ENCODE data around the gene ALPK1. TPM values are rescaled to one million over a fixed set of nuclear protein-coding genes. Genes with fewer than 3 reads are reported as not detected.

ALPK1 gene
- polyA plus RNA-seq, 3 donors: 5.3 to 14.2 (median 8.1) TPM

- Mint-ChIP-seq H3K27me3 (ENCODE audit: low read depth in 3 of 3) (peaks cover 0 to 2% (median 0%) of the 10 kb centered on the region in 3 donors), H3K27ac (peak overlapping the region in 2 of 7 donors; percentile 20 to 48), H3K36me3 (peaks cover 28 to 49% of the 10 kb centered on the region in 2 donors), H3K4me3 (no peak overlapping the region), H3K9me3 (no peaks in the 10 kb centered on the region), H3K4me1 (peaks cover 16% of the 10 kb centered on the region)
- H3K9me3 ChIP-seq (replicated peaks in 1 of 2; ENCODE audit: control insufficient read depth in 1 of 2, insufficient read depth in 1 of 2, low read length in 2 of 2): no peaks in the 10 kb centered on the region
- intact Hi-C loops (cut with micrococcal nuclease): no loop called here
- H4K20me1 ChIP-seq (ENCODE audit: insufficient read depth, low read length): peaks cover 5% of the 10 kb centered on the region
- peaks cover 0 to 6% of the 10 kb centered on the region in 2 donors for H3K4me1 ChIP-seq (ENCODE audit: control insufficient read depth in 1 of 2, insufficient read depth in 2 of 2, low read length in 2 of 2)
- 90% methylated on average over 2 of the region's 4 CpGs for whole genome bisulfite sequencing (ENCODE audit: insufficient coverage)
- no peak overlapping the region for H3K9ac ChIP-seq (ENCODE audit: insufficient read depth, low read length, poor library complexity, severe bottlenecking)
- no peak overlapping the region for H3K4me3 ChIP-seq (replicated peaks in 1 of 3; ENCODE audit: low read depth in 2 of 3, low read length in 3 of 3)
- H2AFZ ChIP-seq (ENCODE audit: insufficient read depth, low read depth, low read length, poor library complexity, severe bottlenecking): no peak overlapping the region
- DNase-seq: no peak
- H3K36me3 ChIP-seq (replicated peaks in 1 of 2; ENCODE audit: control insufficient read depth in 1 of 2, insufficient read depth in 2 of 2, low read length in 2 of 2): peaks cover 16 to 24% of the 10 kb centered on the region in 2 donors
- TF ChIP-seq CTCF (IDR thresholded peaks at IDR 0.05): no peak
- H3K27me3 ChIP-seq (ENCODE audit: control insufficient read depth in 2 of 2, insufficient read depth in 2 of 2, low read length in 2 of 2): no peaks in the 10 kb centered on the region
- H3K79me2 ChIP-seq (ENCODE audit: insufficient read depth, low read length): peaks cover 37% of the 10 kb centered on the region
- no peak overlapping the region for H3K4me2 ChIP-seq (replicated peaks; ENCODE audit: extremely low read depth, low read length, poor library complexity, severe bottlenecking)
- no peak overlapping the region for H3K27ac ChIP-seq (ENCODE audit: low read depth in 1 of 2, low read length in 2 of 2)
Observed at GRCh38 chr4:112272292-112272691, 24.9 kb upstream of the ALPK1 start.

- no peak overlapping the region for H3K27ac ChIP-seq (ENCODE audit: low read depth in 1 of 2, low read length in 2 of 2)
- WGBS (ENCODE audit: insufficient coverage): 91% methylated on average over 3 of the region's 4 CpGs
- peaks cover 19 to 30% of the 10 kb centered on the region in 2 donors for H3K36me3 ChIP-seq (replicated peaks in 1 of 2; ENCODE audit: control insufficient read depth in 1 of 2, insufficient read depth in 2 of 2, low read length in 2 of 2)
- H4K20me1 ChIP-seq (ENCODE audit: insufficient read depth, low read length): peaks cover 5% of the 10 kb centered on the region
- H3K4me3 ChIP-seq (replicated peaks in 1 of 3; ENCODE audit: low read depth in 2 of 3, low read length in 3 of 3): no peak overlapping the region
- H3K27me3 ChIP-seq (ENCODE audit: control insufficient read depth in 2 of 2, insufficient read depth in 2 of 2, low read length in 2 of 2): no peaks in the 10 kb centered on the region
- H3K9ac ChIP-seq (ENCODE audit: insufficient read depth, low read length, poor library complexity, severe bottlenecking): no peak overlapping the region
- Mint-ChIP-seq H3K36me3 (peaks cover 29 to 43% of the 10 kb centered on the region in 2 donors), H3K27me3 (ENCODE audit: low read depth in 3 of 3) (peaks cover 0 to 2% (median 0%) of the 10 kb centered on the region in 3 donors), H3K4me1 (peaks cover 27% of the 10 kb centered on the region), H3K4me3 (no peak overlapping the region), H3K27ac (peak overlapping the region in 1 of 7 donors; percentile 11), H3K9me3 (no peaks in the 10 kb centered on the region)
- H2AFZ ChIP-seq (ENCODE audit: insufficient read depth, low read depth, low read length, poor library complexity, severe bottlenecking): no peak overlapping the region
- TF ChIP-seq CTCF (IDR thresholded peaks at IDR 0.05): no peak
- no peak overlapping the region for H3K4me2 ChIP-seq (replicated peaks; ENCODE audit: extremely low read depth, low read length, poor library complexity, severe bottlenecking)
- intact Hi-C loops (cut with micrococcal nuclease): no loop called here
- no peaks in the 10 kb centered on the region for H3K9me3 ChIP-seq (replicated peaks in 1 of 2; ENCODE audit: control insufficient read depth in 1 of 2, insufficient read depth in 1 of 2, low read length in 2 of 2)
- DNase-seq: no peak
- peaks cover 13 to 17% of the 10 kb centered on the region in 2 donors for H3K4me1 ChIP-seq (ENCODE audit: control insufficient read depth in 1 of 2, insufficient read depth in 2 of 2, low read length in 2 of 2)
- H3K79me2 ChIP-seq (ENCODE audit: insufficient read depth, low read length): peaks cover 63% of the 10 kb centered on the region
Observed at GRCh38 chr4:112274959-112275358, 22.2 kb upstream of the ALPK1 start.

Measured in CD14-positive monocyte (primary cell).